ENCODE measurements around the gene MUSK.
"Not testable (repeated sequence)": the region's sequence is repeated elsewhere in the genome, so short reads cannot be mapped to it uniquely, and the experiment has no call there.

Gene MUSK

GRCh38 chr9:110763568-110763967 lies 95.0 kb downstream of the MUSK start:
- DNase-seq (ENCODE audit: low spot score) = no peak

GRCh38 chr9:110764006-110764405 lies 95.4 kb downstream of the MUSK start:
- no peak for DNase-seq (ENCODE audit: low spot score)

GRCh38 chr9:110765926-110766325 lies 97.3 kb downstream of the MUSK start:
- no peak for DNase-seq (ENCODE audit: low spot score)

GRCh38 chr9:110767559-110768063 lies 99.0 kb downstream of the MUSK start:
- DNase-seq (ENCODE audit: low spot score) = no peak

- DNase-seq (ENCODE audit: low spot score) = no peak
Observed at GRCh38 chr9:110768886-110769285, 100.3 kb downstream of the MUSK start.

- no peak for DNase-seq (ENCODE audit: low spot score)
Observed at GRCh38 chr9:110769667-110770066, 101.1 kb downstream of the MUSK start.

GRCh38 chr9:110775724-110776123 lies 107.1 kb downstream of the MUSK start:
- DNase-seq (ENCODE audit: low spot score) = no peak

- no peak for DNase-seq (ENCODE audit: low spot score)
Observed at GRCh38 chr9:110776221-110776620, 107.6 kb downstream of the MUSK start.

GRCh38 chr9:110777196-110777875 lies 108.7 kb downstream of the MUSK start:
- DNase-seq (ENCODE audit: low spot score) = no peak

- DNase-seq (ENCODE audit: low spot score) = no peak
Observed at GRCh38 chr9:110777876-110778215, 109.3 kb downstream of the MUSK start.

- no peak for DNase-seq (ENCODE audit: low spot score)
Observed at GRCh38 chr9:110782701-110783100, 114.1 kb downstream of the MUSK start.

- DNase-seq (ENCODE audit: low spot score) = no peak
Observed at GRCh38 chr9:110784309-110784708, 115.7 kb downstream of the MUSK start.

- DNase-seq (ENCODE audit: low spot score) = no peak
Observed at GRCh38 chr9:110785166-110785565, 116.6 kb downstream of the MUSK start.

GRCh38 chr9:110788396-110788795 lies 119.8 kb downstream of the MUSK start:
- not testable (repeated sequence) for DNase-seq (ENCODE audit: low spot score)

- no peak for DNase-seq (ENCODE audit: low spot score)
Observed at GRCh38 chr9:110788871-110789270, 120.3 kb downstream of the MUSK start.

GRCh38 chr9:110797611-110798010 lies 129.0 kb downstream of the MUSK start:
- no peak for DNase-seq (ENCODE audit: low spot score)

GRCh38 chr9:110799396-110799795 lies 130.8 kb downstream of the MUSK start:
- DNase-seq (ENCODE audit: low spot score) = no peak

- no peak for DNase-seq (ENCODE audit: low spot score)
Observed at GRCh38 chr9:110801426-110801825, 132.8 kb downstream of the MUSK start.

- no peak for DNase-seq (ENCODE audit: low spot score)
Observed at GRCh38 chr9:110802416-110803035, 133.9 kb downstream of the MUSK start.

GRCh38 chr9:110807956-110808598 lies 139.5 kb downstream of the MUSK start:
- no peak for DNase-seq (ENCODE audit: low spot score)

- peak; percentile 6 for DNase-seq (ENCODE audit: low spot score)
Observed at GRCh38 chr9:110808599-110808980, 140.0 kb downstream of the MUSK start.

- no peak for DNase-seq (ENCODE audit: low spot score)
Observed at GRCh38 chr9:110809038-110809595, 140.5 kb downstream of the MUSK start.

Data from NAMALWA (cell line).